Caco-2 (cell line): ENCODE measurements around the gene PALM. TPM values are rescaled to one million over a fixed set of nuclear protein-coding genes. Genes with fewer than 3 reads are reported as not detected.

ENCODE experiments used
- BruUV-seq: library from RNA; stranded (reverse); fragments of 400-500 nt; replicated peaks from 2 replicates; lab custom pipeline; 2021; lab: Mats Ljungman, UMichigan
- CTCF ChIA-PET: fragments of 300-600 bp; sonication (Branson Sonifier 250); formaldehyde crosslinking; loops from one replicate; lab custom pipeline; 2022; ENCODE audit warnings: antibody characterized with exemption; lab: Charles Lee
- POLR2A ChIA-PET: fragments of 300-600 bp; sonication (Branson Sonifier 250); formaldehyde crosslinking; loops from one replicate; lab custom pipeline; 2022; ENCODE audit warnings: antibody characterized with exemption; lab: Charles Lee
- DNase-seq, 2 experiments: peaks; one replicate each; pipeline versions ENCODE4 v3.0.0 to v3.0.0-alpha.2; 2020 to 2022
- H3K27me3 ChIP-seq: replicated peaks from 2 replicates; pipeline ENCODE4 v1.6.0; 2011; ENCODE audit warnings: low read length; ENCODE audit not compliant: control insufficient read depth, insufficient read depth
- H3K36me3 ChIP-seq: 2 replicates; pipeline ENCODE4 v1.5.1; 2011; ENCODE audit warnings: low read length; ENCODE audit not compliant: control insufficient read depth, insufficient read depth
- H3K4me1 ChIP-seq: fragments of 250-450 bp; sonication (Bioruptor Pico); 2 replicates; pipeline ENCODE4 v1.5.1; 2020; ENCODE audit warnings: mild to moderate bottlenecking
- H3K4me3 ChIP-seq: 2 replicates; pipeline ENCODE4 v1.5.1; 2011; ENCODE audit warnings: low read depth, mild to moderate bottlenecking, control low read depth, low read length
- H3K9me3 ChIP-seq: fragments of 250-450 bp; sonication (Bioruptor Pico); 2 replicates; pipeline ENCODE4 v1.5.1; 2020; ENCODE audit warnings: mild to moderate bottlenecking, moderate library complexity
- H3K27ac Mint-ChIP-seq: one replicate; pipeline ENCODE4 v1.8.0; 2022; ENCODE audit warnings: mixed read lengths; ENCODE audit not compliant: unreplicated experiment
- H3K27me3 Mint-ChIP-seq: one replicate; pipeline ENCODE4 v1.8.0; 2022; ENCODE audit warnings: mixed read lengths; ENCODE audit not compliant: insufficient read depth, unreplicated experiment
- H3K36me3 Mint-ChIP-seq: one replicate; pipeline ENCODE4 v1.8.0; 2022; ENCODE audit warnings: mild to moderate bottlenecking, mixed read lengths; ENCODE audit not compliant: insufficient read depth, unreplicated experiment
- H3K4me1 Mint-ChIP-seq: one replicate; pipeline ENCODE4 v1.8.0; 2022; ENCODE audit warnings: low read depth, mixed read lengths; ENCODE audit not compliant: unreplicated experiment
- H3K4me3 Mint-ChIP-seq: one replicate; pipeline ENCODE4 v1.8.0; 2022; ENCODE audit warnings: mild to moderate bottlenecking, moderate library complexity, mixed read lengths; ENCODE audit not compliant: unreplicated experiment
- H3K9me3 Mint-ChIP-seq: one replicate; pipeline ENCODE4 v1.8.0; 2022; ENCODE audit warnings: mixed read lengths; ENCODE audit not compliant: unreplicated experiment
- CTCF ChIP-seq, 2 experiments: fragments of 200-600 bp in 1 of 2; IDR thresholded peaks; 1 replicate in 1 of 2; 2 replicates in 1 of 2; pipeline versions ENCODE4 v1.5.1 to v1.8.0; 2011 to 2022; ENCODE audit warnings: antibody characterized with exemption in 1 of 2, control low read depth in 1 of 2, inconsistent platforms in 1 of 2, low read depth in 1 of 2, low read length in 1 of 2, mild to moderate bottlenecking in 1 of 2, moderate library complexity in 1 of 2; ENCODE audit not compliant: insufficient read depth in 1 of 2, severe bottlenecking in 1 of 2, unreplicated experiment in 1 of 2
- intact Hi-C: fragments of 100-400 bp; cut with micrococcal nuclease; formaldehyde crosslinking; loops from one replicate; pipeline ENCODE4 v1.10.0; 2022; ENCODE audit not compliant: unreplicated experiment
- total RNA-seq: library from RNA; stranded (reverse); gene quantifications from 2 replicates; pipeline ENCODE4 v1.2.3, GENCODE V29; 2022

PALM gene
- total RNA-seq, 1 experiment from 2014 or later: 16.1 TPM

GRCh38 chr19:709196-709964 lies 645 bp downstream of the PALM start:
- no peaks in the 10 kb centered on the region for H3K4me1 Mint-ChIP-seq
- Histone ChIP-seq H3K4me1 (peaks cover 8% of the 10 kb centered on the region), H3K4me3 (peak overlapping the region; percentile 49), H3K27me3 (no peaks in the 10 kb centered on the region), H3K9me3 (no peaks in the 10 kb centered on the region), H3K36me3 (no peaks in the 10 kb centered on the region)
- no peaks in the 10 kb centered on the region for H3K9me3 Mint-ChIP-seq
- ChIA-PET POLR2A (no interaction called here), CTCF (no interaction called here)
- TF ChIP-seq CTCF (IDR thresholded peaks at IDR 0.05; ENCODE audit: insufficient read depth in 1 of 2, low read depth in 1 of 2, low read length in 1 of 2, severe bottlenecking in 1 of 2, unreplicated experiment in 1 of 2): no peak
- no peak overlapping the region for H3K27ac Mint-ChIP-seq
- H3K27me3 Mint-ChIP-seq: no peaks in the 10 kb centered on the region
- DNase-seq: no peak
- BruUV-seq: no TSS peak
- H3K4me3 Mint-ChIP-seq: peak overlapping the region; percentile 33
- H3K36me3 Mint-ChIP-seq: peaks cover 4% of the 10 kb centered on the region
- intact Hi-C loops: no loop called here

DNA sequence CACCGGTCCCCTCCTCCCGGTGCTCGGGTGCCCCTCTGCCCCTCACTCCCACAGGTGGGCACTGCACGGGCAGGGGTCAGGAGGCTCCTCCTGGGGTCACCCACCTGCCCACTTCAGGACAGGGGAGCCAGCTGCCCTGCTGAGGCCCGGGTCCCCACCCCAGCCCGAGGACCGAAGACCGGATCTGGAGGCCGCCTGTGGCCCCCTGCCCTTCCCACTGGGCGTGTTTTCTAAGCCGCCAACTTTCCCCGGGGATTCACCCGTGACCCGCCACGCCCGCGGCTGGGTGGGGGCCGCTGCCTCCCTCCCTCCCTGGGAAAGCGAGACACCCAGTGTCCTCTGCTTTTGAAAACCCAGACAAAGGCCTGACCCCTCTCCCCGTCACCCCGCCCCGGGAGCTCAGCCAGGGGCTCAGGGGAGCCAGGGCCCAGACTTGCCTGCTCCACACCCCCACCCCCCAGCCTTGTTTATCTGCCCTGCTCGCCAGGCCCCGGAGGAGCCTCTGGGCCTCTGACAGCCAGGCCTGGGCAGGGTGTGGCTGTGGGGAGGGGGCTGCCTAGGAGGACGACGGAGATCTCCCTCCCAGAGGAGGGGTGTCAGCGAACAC lies 1.3 kb downstream of the PALM start:
- DNase-seq: no peak
- intact Hi-C loops: no loop called here
- Mint-ChIP-seq H3K4me3 (peak overlapping the region; percentile 33), H3K27me3 (no peaks in the 10 kb centered on the region), H3K9me3 (peaks cover under 1% of the 10 kb centered on the region), H3K27ac (no peak overlapping the region), H3K4me1 (no peaks in the 10 kb centered on the region), H3K36me3 (peaks cover 4% of the 10 kb centered on the region)
- TF ChIP-seq CTCF (IDR thresholded peaks at IDR 0.05; ENCODE audit: insufficient read depth in 1 of 2, low read depth in 1 of 2, low read length in 1 of 2, severe bottlenecking in 1 of 2, unreplicated experiment in 1 of 2): no peak
- ChIA-PET CTCF (no interaction called here), POLR2A (no interaction called here)
- H3K9me3 ChIP-seq: no peaks in the 10 kb centered on the region; the same call in 1 of the 2 replicates
- H3K4me3 ChIP-seq: peak overlapping the region; percentile 49
- no peaks in the 10 kb centered on the region for H3K27me3 ChIP-seq
- no TSS peak for BruUV-seq
- peaks cover 8% of the 10 kb centered on the region for H3K4me1 ChIP-seq
- H3K36me3 ChIP-seq: no peaks in the 10 kb centered on the region

DNA sequence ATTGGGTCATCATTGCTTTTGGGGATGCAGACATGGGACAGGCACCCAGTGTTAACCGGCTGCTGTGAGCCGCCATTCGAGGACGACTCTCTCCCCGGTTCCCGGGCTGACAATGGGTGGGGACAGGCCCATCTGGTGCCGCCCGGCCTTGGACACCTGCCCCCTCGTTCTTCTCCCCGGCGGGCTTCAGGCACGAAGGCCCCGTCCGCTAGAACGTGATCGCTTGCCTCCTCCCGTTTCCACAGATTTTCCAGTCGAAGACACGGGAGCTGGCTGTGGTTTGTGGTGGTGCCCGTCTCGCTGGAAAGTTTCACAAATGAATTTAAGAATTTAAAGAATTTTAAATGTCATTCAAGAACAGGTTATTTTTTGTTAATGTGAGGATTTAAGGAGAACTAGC lies 2.0 kb downstream of the PALM start:
- Histone ChIP-seq H3K36me3 (no peaks in the 10 kb centered on the region), H3K4me3 (no peak overlapping the region), H3K27me3 (no peaks in the 10 kb centered on the region), H3K4me1 (peaks cover 8% of the 10 kb centered on the region), H3K9me3 (no peaks in the 10 kb centered on the region; the same call in 1 of the 2 replicates)
- BruUV-seq: no TSS peak
- intact Hi-C loops: no loop called here
- Mint-ChIP-seq H3K4me1 (no peaks in the 10 kb centered on the region), H3K4me3 (peak overlapping the region; percentile 19), H3K27ac (no peak overlapping the region), H3K9me3 (peaks cover 7% of the 10 kb centered on the region), H3K27me3 (no peaks in the 10 kb centered on the region), H3K36me3 (peaks cover 11% of the 10 kb centered on the region)
- POLR2A ChIA-PET: no interaction called here
- TF ChIP-seq CTCF (IDR thresholded peaks at IDR 0.05; ENCODE audit: insufficient read depth in 1 of 2, low read depth in 1 of 2, low read length in 1 of 2, severe bottlenecking in 1 of 2, unreplicated experiment in 1 of 2): no peak
- CTCF ChIA-PET: no interaction called here
- DNase-seq: no peak
